CD4-positive, alpha-beta T cell treated with Interleukin-6 at 100 ng/mL for 8 hours (primary cell): Measurements from ENCODE around the gene PDE8B.

ENCODE experiments used
- DNase-seq: peaks from one replicate; pipeline ENCODE4 v3.0.0-alpha.2; 2020; ENCODE audit warnings: mixed read lengths, low spot score

PDE8B gene

GRCh38 chr5:77321793-77322394 is 111.4 kb downstream of the PDE8B start:
- no peak for DNase-seq

DNA sequence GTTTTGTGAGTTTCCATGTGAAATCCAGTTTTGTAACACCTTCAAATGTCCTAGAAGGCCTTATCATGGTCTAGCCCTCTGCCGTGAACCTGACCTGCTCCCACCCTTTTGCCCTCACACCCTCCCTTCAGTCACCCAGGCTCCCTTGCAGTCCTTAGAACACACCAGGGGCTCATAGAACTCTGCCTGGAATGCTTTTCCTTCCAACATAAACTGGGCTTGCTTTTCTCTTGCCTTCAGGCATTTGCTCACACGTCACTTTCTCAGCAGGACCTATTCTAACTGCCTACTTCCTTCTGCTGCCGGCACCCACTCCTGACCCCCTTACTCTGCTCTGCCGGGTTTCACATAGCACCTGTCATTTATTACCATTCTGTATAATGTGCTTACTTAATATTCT is 111.9 kb downstream of the PDE8B start:
- DNase-seq = no peak

DNA sequence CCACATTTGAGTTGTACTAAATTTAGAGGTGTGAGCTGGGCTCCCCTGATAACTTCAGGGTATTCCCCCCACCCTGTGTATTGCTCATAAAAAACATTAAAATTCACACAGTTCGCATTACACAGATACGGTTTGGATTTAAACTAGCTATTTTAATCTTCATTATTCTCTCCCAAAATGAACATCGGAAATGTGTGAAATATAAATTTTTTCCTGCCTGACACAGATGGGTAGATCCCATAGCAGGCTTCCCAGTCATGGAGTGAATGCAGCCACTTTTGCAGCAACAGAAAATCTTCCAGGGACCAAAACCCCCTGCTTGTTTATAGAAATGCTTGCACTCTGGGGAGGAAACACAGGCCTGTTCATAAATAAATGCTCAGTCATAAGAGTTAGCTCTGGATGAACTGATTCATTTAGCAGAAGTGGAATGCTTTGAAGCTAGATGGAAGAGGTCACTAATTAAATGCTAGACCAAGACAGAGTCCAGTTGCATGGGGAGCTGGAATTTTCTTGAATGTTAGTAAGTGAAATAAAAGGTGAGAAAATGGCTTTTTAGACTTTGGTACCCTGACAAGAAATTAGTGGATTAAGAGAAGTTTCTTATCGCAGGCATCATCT is 115.6 kb downstream of the PDE8B start:
- DNase-seq = no peak

- DNase-seq = no peak
Observed at GRCh38 chr5:77326986-77327734, 116.7 kb downstream of the PDE8B start.

- no peak for DNase-seq
Observed at GRCh38 chr5:77328930-77329647, 118.6 kb downstream of the PDE8B start.

DNA sequence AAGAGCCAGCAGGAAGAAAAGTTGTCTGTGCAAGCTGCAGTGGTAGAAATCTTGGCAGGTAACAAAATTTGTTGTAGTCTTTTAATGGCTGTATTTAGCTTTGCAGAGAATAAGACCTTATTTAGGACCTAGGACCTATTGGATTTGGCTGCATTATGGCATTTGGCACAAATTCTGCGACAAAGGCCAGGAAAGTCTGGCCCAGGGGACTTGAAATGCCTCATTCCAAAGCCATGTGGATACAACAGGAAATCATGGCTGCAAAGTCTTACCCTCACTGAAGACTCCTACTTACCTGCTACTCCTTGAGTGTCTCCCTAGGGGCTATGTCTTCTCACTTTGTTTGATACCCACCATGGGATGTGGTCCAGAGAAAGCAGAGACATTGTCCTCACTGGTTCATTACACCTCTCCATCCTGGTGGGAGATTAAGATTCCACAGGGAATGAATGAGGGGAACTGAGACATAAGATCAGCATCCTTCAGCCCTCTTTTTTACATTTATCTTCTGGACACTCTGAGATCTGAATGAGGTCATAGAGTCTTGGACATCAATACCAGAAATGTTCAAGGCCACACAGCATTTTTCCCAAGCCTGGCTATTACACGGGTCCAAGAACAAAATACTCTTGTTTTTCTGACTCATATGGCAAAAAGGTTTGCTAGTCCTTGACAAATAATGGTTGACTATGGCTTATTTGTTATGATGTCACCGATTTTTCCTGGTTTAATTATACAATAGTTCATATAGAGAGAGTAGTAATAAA is 119.4 kb downstream of the PDE8B start:
- DNase-seq = no peak

DNA sequence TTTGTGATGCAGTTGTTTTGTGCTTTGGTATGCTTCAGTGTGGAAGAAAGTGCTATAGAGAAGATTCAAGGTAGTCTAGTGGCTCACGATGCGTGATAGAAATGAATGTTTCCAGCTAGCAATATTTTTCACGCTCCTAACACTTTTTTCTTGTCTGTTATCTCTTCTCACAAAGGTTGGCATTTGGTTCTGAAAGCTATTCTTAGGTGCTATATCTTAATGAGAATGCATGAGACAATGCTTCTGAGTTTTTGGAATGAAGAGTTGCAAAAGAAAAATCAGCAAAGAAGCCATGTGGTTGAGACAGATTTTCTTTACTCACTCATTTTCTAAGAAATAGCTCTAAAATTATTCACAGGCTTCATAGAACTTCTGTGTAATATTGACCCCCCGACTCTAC is 122.6 kb downstream of the PDE8B start:
- no peak for DNase-seq

DNA sequence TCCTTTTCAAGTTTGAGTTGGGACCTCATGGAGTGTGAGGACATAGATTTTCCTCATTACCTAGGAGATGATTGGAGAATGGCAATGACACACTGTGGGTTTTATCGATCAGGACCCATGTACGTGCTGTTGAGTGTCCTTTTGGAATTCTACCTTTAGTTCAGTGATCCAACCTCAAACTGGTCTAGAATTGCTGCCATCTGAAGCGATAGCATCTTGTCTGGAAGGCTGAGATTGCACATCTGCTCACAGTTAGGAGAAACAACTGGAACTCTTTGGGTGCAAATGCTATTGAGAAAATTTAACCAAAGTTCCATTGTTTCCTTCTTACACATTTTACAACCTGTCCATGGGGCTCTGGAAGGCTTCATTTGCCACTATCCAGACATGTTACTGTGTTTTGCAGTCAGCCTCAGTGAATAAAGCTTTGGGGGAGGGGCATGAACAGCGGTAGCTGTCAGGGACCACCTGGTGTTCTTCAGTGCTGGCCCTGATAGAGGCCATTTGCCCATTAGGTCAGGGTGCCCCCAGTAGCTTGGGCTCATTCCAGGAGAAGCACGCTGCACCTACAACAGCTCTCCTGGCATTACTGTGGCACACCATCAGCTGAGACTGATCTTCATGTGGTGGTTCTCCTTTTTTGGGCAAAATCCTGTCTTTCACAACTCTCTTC is 123.1 kb downstream of the PDE8B start:
- DNase-seq = no peak

- DNase-seq = no peak
Observed at GRCh38 chr5:77337246-77337645, 126.8 kb downstream of the PDE8B start.

- DNase-seq = no peak
Observed at GRCh38 chr5:77337686-77338085, 127.2 kb downstream of the PDE8B start.

GRCh38 chr5:77339337-77339890 is 128.9 kb downstream of the PDE8B start:
- DNase-seq = no peak

DNA sequence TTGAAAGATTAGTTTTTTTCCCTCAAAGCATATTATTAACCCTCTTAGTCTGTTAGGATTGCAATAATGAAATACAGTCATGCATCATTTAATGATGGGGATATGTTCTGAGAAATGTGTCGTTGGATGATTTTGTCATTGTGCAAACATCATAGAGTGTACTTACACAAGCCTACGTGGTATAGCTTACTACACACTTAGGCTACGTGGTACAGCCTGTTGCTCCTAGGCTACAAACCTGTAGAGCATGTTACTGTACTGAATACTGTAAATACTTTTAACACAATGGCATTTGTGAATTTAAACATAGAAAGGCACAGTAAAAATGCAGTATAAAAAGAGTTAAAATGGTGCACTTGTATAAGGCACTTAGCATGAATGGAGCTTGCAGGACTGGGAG is 132.7 kb downstream of the PDE8B start:
- no peak for DNase-seq

DNA sequence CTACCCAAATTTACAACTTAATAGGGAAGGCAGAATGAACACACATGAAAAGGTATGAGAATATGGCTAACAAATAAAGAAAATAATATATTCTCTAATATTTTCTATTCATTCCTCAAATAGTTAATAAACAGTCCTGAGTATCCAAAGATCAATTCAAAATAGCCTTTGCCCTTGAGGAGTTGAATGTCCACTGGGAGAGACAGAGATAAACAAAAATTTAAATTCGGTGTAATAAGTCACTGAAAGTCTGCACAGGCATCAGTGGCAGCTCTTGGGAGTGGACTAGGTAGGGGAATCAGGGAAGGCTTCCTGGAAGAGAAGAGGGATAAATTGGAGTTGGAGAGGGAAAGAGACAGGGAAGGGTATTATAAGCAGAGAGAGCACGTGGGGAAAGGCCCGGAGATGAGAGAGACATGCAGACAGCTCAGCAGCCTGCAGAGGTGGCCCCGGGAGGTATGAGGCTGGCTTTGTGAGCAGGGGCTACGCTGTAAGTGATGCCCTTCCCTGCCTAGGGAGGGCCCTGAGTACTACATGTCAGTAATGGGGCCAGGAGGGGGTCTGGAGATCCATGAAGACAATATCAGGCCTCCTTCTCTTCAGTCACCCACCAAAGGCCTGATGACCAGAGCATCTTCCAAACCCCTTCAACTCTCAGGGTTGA is 137.1 kb downstream of the PDE8B start:
- no peak for DNase-seq

- no peak for DNase-seq
Observed at GRCh38 chr5:77353251-77353650, 142.8 kb downstream of the PDE8B start.

DNA sequence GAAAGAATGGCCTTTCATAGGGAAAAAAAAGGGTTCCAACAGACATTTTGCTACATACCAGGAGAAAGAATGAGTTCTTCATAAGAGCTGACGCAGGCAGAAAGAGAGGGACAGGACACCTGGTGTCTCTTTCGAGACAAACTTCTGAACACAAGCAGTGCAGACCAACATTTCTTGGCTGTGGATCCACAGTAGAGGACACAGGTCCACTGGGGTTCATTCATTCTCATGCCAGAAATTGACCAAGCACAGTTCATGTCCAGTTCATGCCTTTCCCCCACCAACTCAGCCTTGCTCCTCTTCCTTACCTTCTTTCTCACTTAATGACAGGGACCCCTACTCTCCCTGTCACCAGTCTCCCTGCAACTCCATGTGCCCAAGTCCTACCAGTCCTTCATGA is 144.0 kb downstream of the PDE8B start:
- no peak for DNase-seq

DNA sequence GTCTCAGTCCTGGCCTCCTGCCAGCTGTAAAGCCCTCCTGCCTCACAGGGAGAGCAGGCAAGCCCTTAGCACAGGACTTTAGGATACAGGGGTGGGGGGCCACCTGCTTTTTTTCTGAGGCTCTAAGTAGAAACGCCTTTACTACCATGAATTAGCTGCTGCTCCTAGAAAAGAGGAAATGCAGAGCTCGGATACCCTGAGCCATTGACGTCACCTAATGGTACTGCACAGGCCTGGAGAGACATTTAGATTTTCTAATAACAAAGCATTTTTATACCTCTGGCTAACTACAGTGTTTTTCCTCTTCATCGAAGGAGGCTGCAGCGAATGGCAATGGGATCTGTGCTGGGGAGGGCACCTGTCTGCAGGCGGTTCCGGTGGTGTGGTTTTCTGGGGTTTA is 144.6 kb downstream of the PDE8B start:
- no peak for DNase-seq

GRCh38 chr5:77355751-77356150 is 145.3 kb downstream of the PDE8B start:
- DNase-seq = no peak

DNA sequence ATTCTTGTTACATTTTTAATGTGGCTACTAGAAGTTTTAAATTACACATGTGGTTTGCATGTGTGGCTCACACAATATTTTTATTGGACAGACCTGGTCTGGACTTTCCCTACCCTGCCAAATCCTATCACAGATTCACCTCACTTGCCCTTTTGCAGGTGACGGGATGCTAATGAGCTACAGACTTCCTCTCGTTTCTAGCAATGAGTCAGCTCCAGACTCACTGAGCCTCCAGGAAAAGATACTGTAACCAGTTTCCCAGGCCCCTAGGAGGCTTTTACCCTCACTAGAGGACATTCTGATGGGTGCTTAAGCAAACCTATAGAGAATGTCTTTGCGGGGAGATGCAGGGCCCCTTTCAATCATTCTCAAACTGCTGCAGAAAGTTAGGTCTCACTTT is 146.3 kb downstream of the PDE8B start:
- no peak for DNase-seq

- no peak for DNase-seq
Observed at GRCh38 chr5:77358255-77359205, 148.1 kb downstream of the PDE8B start.
